H9 (cell line): ENCODE results near the gene THEM5. TPM values are rescaled to one million over a fixed set of nuclear protein-coding genes. Genes with fewer than 3 reads are reported as not detected.

Experiments used
- DNase-seq: peaks from one replicate; pipeline ENCODE4 v3.0.0-alpha.2; 2017
- H2AFZ ChIP-seq: one replicate; pipeline ENCODE4 v1.6.1; 2013; ENCODE audit warnings: mild to moderate bottlenecking, low read length, control low read depth, moderate library complexity
- H2AK5ac ChIP-seq: 2 replicates; pipeline ENCODE4 v1.6.1; 2013; ENCODE audit warnings: low read length, control low read depth, mixed read lengths; ENCODE audit not compliant: insufficient read length
- H2BK120ac ChIP-seq: one replicate; pipeline ENCODE4 v1.6.1; 2013; ENCODE audit warnings: low read depth, mild to moderate bottlenecking, low read length, control low read depth, inconsistent platforms; ENCODE audit not compliant: poor library complexity, severe bottlenecking
- H2BK12ac ChIP-seq: 2 replicates; pipeline ENCODE4 v1.6.1; 2013; ENCODE audit warnings: low read length, control low read depth, mixed read lengths, low read depth; ENCODE audit not compliant: insufficient read length
- H2BK15ac ChIP-seq: 2 replicates; pipeline ENCODE4 v1.6.1; 2013; ENCODE audit warnings: low read depth, low read length, control low read depth
- H2BK20ac ChIP-seq: one replicate; pipeline ENCODE4 v1.6.1; 2013; ENCODE audit warnings: low read depth, mild to moderate bottlenecking, low read length, control low read depth, inconsistent platforms; ENCODE audit not compliant: poor library complexity, severe bottlenecking
- H2BK5ac ChIP-seq: 2 replicates; pipeline ENCODE4 v1.6.1; 2013; ENCODE audit warnings: low read length, control low read depth, mixed read lengths; ENCODE audit not compliant: insufficient read length
- H3K14ac ChIP-seq: 2 replicates; pipeline ENCODE4 v1.6.1; 2013; ENCODE audit warnings: low read length, control low read depth; ENCODE audit not compliant: insufficient read depth
- H3K18ac ChIP-seq: 2 replicates; pipeline ENCODE4 v1.6.1; 2013; ENCODE audit warnings: low read depth, mild to moderate bottlenecking, mixed read lengths, low read length, control low read depth; ENCODE audit not compliant: insufficient read length
- H3K23ac ChIP-seq: 2 replicates; pipeline ENCODE4 v1.6.1; 2013; ENCODE audit warnings: low read length, control low read depth, mixed read lengths, low read depth; ENCODE audit not compliant: insufficient read length
- H3K23me2 ChIP-seq: 2 replicates; pipeline ENCODE4 v1.6.1; 2013; ENCODE audit warnings: low read depth, mild to moderate bottlenecking, mixed read lengths, low read length, control low read depth; ENCODE audit not compliant: insufficient read length, poor library complexity, severe bottlenecking
- H3K27ac ChIP-seq: 2 replicates; pipeline ENCODE4 v1.5.1; 2013; ENCODE audit warnings: low read length, control low read depth, mixed read lengths, low read depth; ENCODE audit not compliant: insufficient read length
- H3K27me3 ChIP-seq: 2 replicates; pipeline ENCODE4 v1.6.1; 2013; ENCODE audit warnings: low read length, control low read depth, inconsistent platforms; ENCODE audit not compliant: insufficient read depth
- H3K4ac ChIP-seq: 2 replicates; pipeline ENCODE4 v1.6.1; 2013; ENCODE audit warnings: low read depth, mild to moderate bottlenecking, control low read depth, inconsistent platforms, low read length, moderate library complexity
- H3K4me1 ChIP-seq: 2 replicates; pipeline ENCODE4 v1.6.1; 2013; ENCODE audit warnings: low read length, control low read depth, inconsistent platforms; ENCODE audit not compliant: insufficient read depth
- H3K4me2 ChIP-seq: 2 replicates; pipeline ENCODE4 v1.6.1; 2013; ENCODE audit warnings: low read length, control low read depth, mixed read lengths; ENCODE audit not compliant: insufficient read length, insufficient read depth
- H3K56ac ChIP-seq: 2 replicates; pipeline ENCODE4 v1.6.1; 2013; ENCODE audit warnings: low read depth, mild to moderate bottlenecking, mixed read lengths, low read length, control low read depth; ENCODE audit not compliant: insufficient read length
- H3K79me1 ChIP-seq: 2 replicates; pipeline ENCODE4 v1.6.1; 2013; ENCODE audit warnings: low read depth, mild to moderate bottlenecking, moderate library complexity, low read length, control low read depth, inconsistent platforms; ENCODE audit not compliant: insufficient read depth, poor library complexity, severe bottlenecking
- H3K79me2 ChIP-seq: 2 replicates; pipeline ENCODE4 v1.6.1; 2013; ENCODE audit warnings: low read length, control low read depth, inconsistent platforms; ENCODE audit not compliant: insufficient read depth
- H3K9ac ChIP-seq: 2 replicates; pipeline ENCODE4 v1.6.1; 2013; ENCODE audit warnings: low read length, control low read depth, mixed read lengths; ENCODE audit not compliant: insufficient read length; ENCODE audit errors: extremely low read depth
- H3K9me3 ChIP-seq: one replicate; pipeline ENCODE4 v1.6.1; 2013; ENCODE audit warnings: low read depth, low read length, inconsistent platforms; ENCODE audit not compliant: control insufficient read depth
- H3T11ph ChIP-seq: one replicate; pipeline ENCODE4 v1.6.1; 2013; ENCODE audit warnings: mild to moderate bottlenecking, low read length, control low read depth, inconsistent platforms
- H4K20me1 ChIP-seq: one replicate; pipeline ENCODE4 v1.6.1; 2013; ENCODE audit not compliant: control insufficient read depth, insufficient read length, insufficient read depth
- H4K5ac ChIP-seq: 2 replicates; pipeline ENCODE4 v1.6.1; 2013; ENCODE audit warnings: low read depth, mild to moderate bottlenecking, mixed read lengths, low read length, control low read depth; ENCODE audit not compliant: insufficient read length
- H4K8ac ChIP-seq: replicated peaks from 2 replicates; pipeline ENCODE4 v1.6.1; 2013; ENCODE audit warnings: low read length, control low read depth, mixed read lengths, low read depth; ENCODE audit not compliant: insufficient read length
- H4K91ac ChIP-seq: 2 replicates; pipeline ENCODE4 v1.6.1; 2013; ENCODE audit warnings: low read depth, mild to moderate bottlenecking, moderate library complexity, mixed read lengths, low read length, control low read depth; ENCODE audit not compliant: insufficient read length
- H3K27ac Mint-ChIP-seq, 3 experiments: 2 replicates in 2 of 3; 3 replicates in 1 of 3; pipeline ENCODE4 v1.8.0; 2020 to 2021; ENCODE audit warnings: mixed read lengths in 3 of 3, mild to moderate bottlenecking in 1 of 3, moderate library complexity in 1 of 3
- H3K27me3 Mint-ChIP-seq: 2 replicates; pipeline ENCODE4 v1.8.0; 2021; ENCODE audit warnings: low read depth, mild to moderate bottlenecking, moderate library complexity, mixed read lengths
- H3K36me3 Mint-ChIP-seq, 3 experiments: 2 replicates in 2 of 3; 3 replicates in 1 of 3; pipeline ENCODE4 v1.8.0; 2020 to 2021; ENCODE audit warnings: low read depth in 3 of 3, mixed read lengths in 3 of 3; ENCODE audit not compliant: insufficient read depth in 1 of 3
- H3K4me1 Mint-ChIP-seq, 2 experiments: 2 replicates each; pipeline ENCODE4 v1.8.0; 2020; ENCODE audit warnings: mixed read lengths in 2 of 2
- H3K4me3 Mint-ChIP-seq, 2 experiments: 2 replicates in 1 of 2; 3 replicates in 1 of 2; pipeline ENCODE4 v1.8.0; 2020 to 2021; ENCODE audit warnings: mild to moderate bottlenecking in 2 of 2, mixed read lengths in 2 of 2, moderate library complexity in 1 of 2
- H3K9me3 Mint-ChIP-seq, 2 experiments: 2 replicates in 1 of 2; 3 replicates in 1 of 2; pipeline ENCODE4 v1.8.0; 2020; ENCODE audit warnings: mild to moderate bottlenecking in 2 of 2, mixed read lengths in 2 of 2, moderate library complexity in 1 of 2
- CTCF ChIP-seq: fragments of 200-600 bp; sonication (generic); conservative IDR thresholded peaks from 3 replicates; pipeline ENCODE4 v1.8.0; 2021; ENCODE audit warnings: antibody characterized with exemption, mild to moderate bottlenecking
- WGBS: extraction: QIAGEN DNeasy Blood & Tissue Kit; methylation state at CpG from one replicate; pipeline ENCODE4 v1.1.7; 2013; ENCODE audit warnings: missing lambda C conversion rate, low lambda C conversion rate, mixed read lengths; ENCODE audit not compliant: insufficient read length; ENCODE audit errors: extremely low coverage; 5-methylcytosine and 5-hydroxymethylcytosine counted together
- total RNA-seq: library from RNA; stranded (reverse); gene quantifications from 2 replicates; pipeline ENCODE4 v1.2.1, GENCODE V29; 2021

THEM5 gene
- total RNA-seq, 1 experiment from 2014 or later: not detected

DNA sequence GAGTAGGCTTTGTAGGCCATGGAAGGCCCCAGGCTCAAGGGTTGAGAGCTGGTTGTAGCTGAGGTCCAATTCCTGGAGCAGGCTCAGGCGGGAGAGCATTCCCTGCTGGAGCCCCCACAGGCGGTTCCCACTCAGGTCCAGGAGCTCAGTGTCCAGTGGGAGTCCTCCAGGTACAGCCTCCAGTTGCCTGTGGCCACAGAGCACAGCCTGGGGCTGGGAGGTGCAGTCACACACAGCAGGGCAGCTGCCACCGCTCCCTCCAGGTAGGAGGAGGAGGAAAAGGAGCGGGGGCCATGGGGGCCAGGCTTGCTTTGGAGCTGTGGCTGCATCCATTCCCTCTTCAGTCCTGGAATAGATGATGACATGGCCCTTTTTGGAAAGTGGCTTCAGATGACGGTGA is 51.1 kb downstream of the THEM5 start:
- no peak overlapping the region for H3K27ac ChIP-seq

More for the DNA sequence above, 51.1 kb downstream of the THEM5 start:
- Histone ChIP-seq H4K8ac (no peak overlapping the region), H3K4me2 (no peak overlapping the region), H2AFZ (no peak overlapping the region), H3K9me3 (no peaks in the 10 kb centered on the region), H4K91ac (no peak overlapping the region), H2AK5ac (no peak overlapping the region), H3K4me1 (no peaks in the 10 kb centered on the region), H3K18ac (no peak overlapping the region), H2BK5ac (no peak overlapping the region), H3T11ph (no peak overlapping the region), H3K56ac (no peak overlapping the region), H3K23ac (no peak overlapping the region), H2BK120ac (no peak overlapping the region), H3K4ac (no peak overlapping the region; the same call in 1 of the 2 replicates), H2BK20ac (no peak overlapping the region), H4K20me1 (no peaks in the 10 kb centered on the region), H3K23me2 (no peaks in the 10 kb centered on the region), H2BK12ac (no peak overlapping the region), H2BK15ac (no peak overlapping the region), H4K5ac (no peak overlapping the region), H3K14ac (no peak overlapping the region), H3K9ac (no peak overlapping the region), H3K27me3 (0 out of 2 replicates have a peak, but pooled peaks cover 2% of the 10 kb centered on the region), H3K79me2 (no peaks in the 10 kb centered on the region), H3K79me1 (no peaks in the 10 kb centered on the region)
- Mint-ChIP-seq H3K27ac (no peak overlapping the region; a peak in 1 of 7 replicates), H3K36me3 (no peaks in the 10 kb centered on the region), H3K4me3 (no peak overlapping the region), H3K27me3 (peaks cover 11% of the 10 kb centered on the region), H3K4me1 (peaks cover 3 to 16% of the 10 kb centered on the region in 2 experiments; a peak in 3 of 4 replicates), H3K9me3 (no peaks in the 10 kb centered on the region)
- no CpG with 5 or more reads among the region's 5 CpGs for WGBS
- no peak for DNase-seq
- no peak for TF ChIP-seq CTCF
